HFF-Myc (cell line): ENCODE results near the gene SAPCD2.

Experiments used
- DNase-seq: peaks from one replicate; pipeline ENCODE4 v3.0.0-alpha.2; 2011; ENCODE audit warnings: low read depth; ENCODE audit errors: extremely low read depth
- H3K4me3 ChIP-seq: replicated peaks from 2 replicates; pipeline ENCODE4 v1.5.1; 2011; ENCODE audit warnings: low read depth, mild to moderate bottlenecking, control low read depth, low read length
- TF ChIP-seq, protein P1 (sequence below): IDR thresholded peaks from 2 replicates; pipeline ENCODE4 v1.5.1; 2012; ENCODE audit warnings: mild to moderate bottlenecking, low read depth, low read length, control low read depth; ENCODE audit errors: missing control alignments

SAPCD2 gene

DNA sequence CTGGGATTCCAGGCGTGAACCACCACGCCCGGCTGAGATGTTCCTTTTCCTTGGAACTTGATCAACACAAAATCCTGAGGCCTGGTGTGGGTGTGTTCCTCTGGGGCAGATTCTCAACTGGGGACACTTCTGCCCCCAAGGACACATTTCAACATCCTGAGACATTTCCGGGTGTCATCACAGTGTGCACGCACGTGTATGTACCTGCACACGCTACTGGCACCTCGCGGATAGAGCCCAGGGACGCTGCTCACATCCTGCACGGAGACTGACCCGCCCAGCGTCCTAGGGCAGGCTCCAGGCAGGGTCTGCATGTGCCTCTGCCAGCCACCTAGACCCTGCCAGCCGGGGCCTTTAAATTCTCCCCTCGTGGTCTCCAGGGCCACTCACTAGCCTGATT lies 8.0 kb downstream of the SAPCD2 start:
- TF ChIP-seq, protein P1, sequence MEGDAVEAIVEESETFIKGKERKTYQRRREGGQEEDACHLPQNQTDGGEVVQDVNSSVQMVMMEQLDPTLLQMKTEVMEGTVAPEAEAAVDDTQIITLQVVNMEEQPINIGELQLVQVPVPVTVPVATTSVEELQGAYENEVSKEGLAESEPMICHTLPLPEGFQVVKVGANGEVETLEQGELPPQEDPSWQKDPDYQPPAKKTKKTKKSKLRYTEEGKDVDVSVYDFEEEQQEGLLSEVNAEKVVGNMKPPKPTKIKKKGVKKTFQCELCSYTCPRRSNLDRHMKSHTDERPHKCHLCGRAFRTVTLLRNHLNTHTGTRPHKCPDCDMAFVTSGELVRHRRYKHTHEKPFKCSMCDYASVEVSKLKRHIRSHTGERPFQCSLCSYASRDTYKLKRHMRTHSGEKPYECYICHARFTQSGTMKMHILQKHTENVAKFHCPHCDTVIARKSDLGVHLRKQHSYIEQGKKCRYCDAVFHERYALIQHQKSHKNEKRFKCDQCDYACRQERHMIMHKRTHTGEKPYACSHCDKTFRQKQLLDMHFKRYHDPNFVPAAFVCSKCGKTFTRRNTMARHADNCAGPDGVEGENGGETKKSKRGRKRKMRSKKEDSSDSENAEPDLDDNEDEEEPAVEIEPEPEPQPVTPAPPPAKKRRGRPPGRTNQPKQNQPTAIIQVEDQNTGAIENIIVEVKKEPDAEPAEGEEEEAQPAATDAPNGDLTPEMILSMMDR = no peak
- no peak overlapping the region for H3K4me3 ChIP-seq
- no peak for DNase-seq

DNA sequence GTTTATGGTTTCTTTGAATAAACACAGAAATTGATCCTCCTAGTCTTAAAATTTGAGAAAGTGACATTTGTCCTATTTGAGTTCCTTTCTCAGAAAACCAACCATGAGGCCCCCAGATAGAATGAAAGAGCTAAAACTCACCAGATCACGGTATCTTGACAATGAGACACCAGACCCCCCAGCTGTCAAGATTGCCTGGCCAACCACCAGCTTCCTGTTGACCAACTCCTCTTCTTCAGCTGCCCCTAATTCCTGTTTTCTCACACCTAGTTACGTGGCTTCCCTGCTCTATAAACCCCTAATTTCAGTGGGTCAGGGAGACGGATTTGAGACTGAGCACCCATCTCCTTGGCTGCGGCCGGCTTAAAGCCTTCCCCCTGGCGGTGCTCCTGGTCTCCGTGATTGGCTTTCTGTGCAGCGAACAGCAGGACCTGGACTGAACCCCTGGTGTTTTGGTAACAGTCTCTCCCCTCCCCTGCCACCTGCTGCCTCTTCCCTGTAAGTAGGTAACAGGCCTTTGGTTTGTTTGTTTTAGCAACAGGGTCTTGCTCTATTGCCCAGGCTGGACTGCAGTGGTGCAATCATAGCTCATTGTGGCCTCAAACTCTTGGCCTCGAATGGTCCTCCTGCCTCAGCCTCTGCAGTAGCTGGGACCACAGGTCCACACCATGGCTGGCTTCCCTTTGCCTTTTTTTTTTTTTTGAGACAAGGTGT lies 11.7 kb downstream of the SAPCD2 start:
- H3K4me3 ChIP-seq = no peak overlapping the region
- DNase-seq = no peak
- TF ChIP-seq, protein P1 = no peak

DNA sequence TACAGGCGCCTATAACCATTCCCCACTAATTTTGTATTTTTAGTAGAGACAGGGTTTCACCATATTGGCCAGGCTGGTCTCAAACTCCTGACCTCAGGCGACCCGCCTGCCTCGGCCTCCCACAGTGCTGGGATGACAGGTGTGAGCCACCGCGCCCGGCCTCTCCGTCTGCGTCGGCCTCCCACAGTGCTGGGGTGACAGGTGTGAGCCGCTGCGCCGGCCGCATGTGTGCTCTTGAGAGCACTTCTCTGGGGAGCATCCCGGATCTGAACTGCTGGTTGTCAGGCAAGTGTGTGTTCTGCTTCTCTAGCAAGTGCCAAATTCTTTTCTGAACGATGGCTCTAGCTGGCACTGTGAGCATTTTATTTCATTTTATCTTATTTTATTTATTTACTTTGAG lies 12.8 kb downstream of the SAPCD2 start:
- no peak overlapping the region for H3K4me3 ChIP-seq
- TF ChIP-seq, protein P1 = no peak
- DNase-seq = no peak

DNA sequence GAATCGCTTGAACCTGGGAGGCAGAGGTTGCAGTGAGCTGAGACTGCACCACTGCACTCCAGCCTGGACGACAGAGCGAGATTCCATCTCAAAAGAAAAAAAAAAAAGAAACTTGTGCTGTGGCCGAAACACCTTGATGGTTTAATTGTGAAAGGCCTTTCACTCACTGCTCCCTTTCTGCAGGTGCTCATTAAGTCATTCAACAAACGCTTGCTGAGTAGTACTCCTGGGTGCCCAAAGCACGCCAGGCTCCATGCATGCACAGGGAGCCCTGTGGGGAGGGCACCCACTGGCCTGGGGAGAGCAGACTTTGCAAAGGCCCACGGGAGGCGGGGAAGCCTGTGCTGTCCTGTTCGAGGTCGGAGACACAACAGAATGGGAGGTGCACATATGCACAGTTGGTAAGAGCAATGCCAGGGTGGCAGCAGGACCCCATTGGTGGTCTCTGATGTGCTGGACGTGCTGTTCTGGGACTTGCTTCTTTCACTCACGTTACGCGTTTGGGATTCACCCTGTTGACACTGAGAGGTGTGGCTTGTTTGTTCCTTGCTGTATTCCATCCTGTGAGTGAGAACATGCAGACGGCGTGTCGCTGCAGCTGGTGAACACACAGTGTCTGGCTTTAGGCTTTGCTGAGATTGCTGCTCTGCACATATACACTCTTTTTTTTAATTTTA lies 13.5 kb downstream of the SAPCD2 start:
- DNase-seq = no peak
- no peak overlapping the region for H3K4me3 ChIP-seq
- TF ChIP-seq, protein P1 = no peak

DNA sequence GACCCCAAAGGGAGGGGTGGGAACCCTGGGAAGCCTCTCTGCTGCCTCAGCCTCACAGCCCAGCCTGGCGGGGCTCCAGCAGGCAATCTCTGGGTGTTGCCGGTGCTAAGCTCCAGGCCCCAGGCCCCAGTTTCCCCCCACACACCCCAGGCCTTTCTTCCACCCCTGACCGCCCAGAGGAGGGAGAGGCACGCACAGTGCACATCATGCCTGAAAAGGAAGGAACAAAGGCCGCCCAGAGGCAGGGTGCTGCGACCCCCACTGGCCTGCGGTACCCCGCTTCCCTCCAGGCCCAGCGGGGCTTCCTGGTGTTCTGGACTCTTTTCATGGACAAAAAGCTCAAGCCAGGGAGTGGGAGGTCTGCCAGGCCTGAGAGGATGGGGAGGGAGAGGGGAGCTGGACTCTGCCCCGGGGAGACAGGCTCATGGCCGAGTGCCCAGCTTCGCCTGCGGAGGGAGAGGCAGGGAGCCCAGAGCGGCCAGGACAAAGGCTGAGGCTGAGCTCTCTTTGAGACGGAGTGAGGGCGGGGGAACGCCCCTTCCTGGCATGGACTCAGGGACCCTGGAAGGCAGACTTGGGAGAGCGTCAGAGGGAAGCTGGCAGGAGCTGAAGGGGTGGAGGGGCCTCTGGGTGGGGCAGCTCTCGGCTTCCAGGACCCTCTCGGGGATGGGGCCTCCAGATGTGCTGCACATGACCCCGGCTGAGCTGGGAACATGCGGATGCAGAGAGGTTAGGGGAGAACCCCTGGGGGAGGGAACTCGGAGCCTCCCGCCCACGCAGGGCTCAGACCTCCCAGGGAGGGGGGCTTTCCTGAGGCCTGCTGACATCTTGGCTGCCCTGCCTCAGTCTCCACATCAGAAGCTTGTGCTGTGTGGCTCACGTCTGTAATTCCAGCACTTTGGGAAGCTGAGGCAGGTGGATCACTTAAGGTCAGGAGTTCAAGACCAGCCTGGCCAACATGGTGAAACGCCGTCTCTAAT lies 14.7 kb downstream of the SAPCD2 start:
- DNase-seq = peak; percentile 44
- no peak overlapping the region for H3K4me3 ChIP-seq
- TF ChIP-seq, protein P1 = no peak

DNA sequence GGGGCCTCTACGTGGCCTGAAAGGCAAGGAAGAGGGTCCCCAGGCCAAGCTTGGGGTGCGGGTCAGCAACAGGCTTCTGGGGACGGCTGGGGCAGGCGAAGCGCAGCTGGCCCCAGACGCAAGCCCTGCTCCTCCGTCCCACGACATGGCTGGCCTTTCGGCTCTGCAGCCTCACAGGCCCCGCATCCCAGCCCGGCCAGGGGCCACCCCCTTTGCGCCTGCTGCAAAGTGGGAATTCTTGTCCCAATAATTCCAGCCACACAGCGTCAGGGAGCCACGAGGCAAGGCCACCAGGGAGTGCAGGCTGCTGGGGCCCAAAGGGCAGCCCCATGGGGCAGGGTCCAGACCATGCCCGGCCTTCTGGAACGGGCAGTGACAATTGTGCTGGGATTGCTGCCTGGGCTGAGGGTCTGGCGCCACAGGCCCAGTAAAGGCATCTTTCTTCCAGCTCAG lies 15.4 kb downstream of the SAPCD2 start:
- H3K4me3 ChIP-seq = no peak overlapping the region
- TF ChIP-seq, protein P1 = no peak
- DNase-seq = no peak
